Hippocampal formation (tissue), 2 donors: ENCODE results near the gene RABGEF1.

Experiments
- DNase-seq, 2 donors: peaks; one replicate each; lab custom pipeline; 2025; lab: John Stamatoyannopoulos, UW

RABGEF1 gene

GRCh38 chr7:66847879-66848790 lies 107.6 kb downstream of the RABGEF1 start:
- DNase-seq, result no peak

GRCh38 chr7:66859339-66859738 lies 118.8 kb downstream of the RABGEF1 start:
- no peak for DNase-seq

DNA sequence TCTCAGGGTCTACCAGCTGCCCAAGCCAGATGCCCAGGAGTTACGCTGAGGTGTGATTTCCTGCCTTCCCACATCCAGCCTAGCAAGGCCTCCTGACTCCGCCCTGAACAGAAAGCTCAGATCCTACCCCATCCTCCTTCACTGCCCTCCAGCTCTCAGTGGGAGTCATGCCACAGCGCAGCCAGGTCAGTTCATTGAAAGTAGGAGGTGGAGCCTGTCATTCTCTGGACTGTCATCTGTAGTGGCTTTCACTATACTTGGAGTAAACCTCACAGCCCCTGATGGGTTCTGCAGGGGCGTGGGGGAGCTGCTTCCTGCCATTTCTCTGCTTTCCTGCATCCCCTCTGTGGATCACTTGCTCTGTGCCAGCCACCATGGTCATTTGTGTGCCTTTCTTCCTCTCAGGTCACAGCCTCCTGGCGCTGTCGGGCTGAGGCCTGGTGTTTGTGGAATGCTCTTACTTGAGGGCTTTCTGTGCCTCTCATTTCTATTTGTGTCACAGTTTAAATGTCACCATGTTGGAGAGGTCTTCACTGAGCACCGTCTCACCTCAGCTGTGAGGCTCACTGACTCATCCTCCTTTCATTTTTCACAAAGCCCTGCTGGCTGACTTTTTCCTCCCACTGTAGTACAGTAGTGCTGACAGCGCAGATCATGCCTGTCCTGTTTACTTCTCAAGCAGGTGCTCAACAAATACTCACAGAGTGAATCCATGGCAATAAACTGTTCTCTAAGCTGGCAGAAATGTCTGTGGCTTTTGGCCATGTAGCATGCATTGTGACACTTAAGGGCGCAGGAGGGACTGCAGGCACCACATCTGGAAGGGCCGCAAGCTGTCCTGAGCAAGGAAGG lies 119.5 kb downstream of the RABGEF1 start:
- no peak for DNase-seq

- no peak for DNase-seq
Measured at GRCh38 chr7:66860767-66861166, 120.2 kb downstream of the RABGEF1 start.
